Keratinocyte (primary cell): ENCODE measurements around the gene CWC22. TPM values are rescaled to one million over a fixed set of nuclear protein-coding genes. Genes with fewer than 3 reads are reported as not detected.

Experiments
- DNase-seq: peaks from one replicate; pipeline ENCODE4 v3.0.0-alpha.2; 2011; ENCODE audit warnings: low read depth, missing footprints, low spot score
- FAIRE-seq: peaks from 2 replicates; lab custom pipeline; 2011; peaks lifted over from hg19 to GRCh38; lab: Jason Lieb, UNC
- H2AFZ ChIP-seq: 2 replicates; pipeline ENCODE4 v1.6.0; 2012; ENCODE audit warnings: low read length, control low read depth, inconsistent platforms; ENCODE audit not compliant: control insufficient read depth
- H3K27ac ChIP-seq: 2 replicates; pipeline ENCODE4 v1.5.1; 2011; ENCODE audit warnings: low read length; ENCODE audit not compliant: control insufficient read depth, insufficient read depth
- H3K27me3 ChIP-seq: 3 replicates; pipeline ENCODE4 v1.6.0; 2011; ENCODE audit warnings: low read length; ENCODE audit not compliant: control insufficient read depth, insufficient read depth; ENCODE audit errors: extremely low read depth
- H3K36me3 ChIP-seq, 2 experiments: 2 replicates in 1 of 2; 3 replicates in 1 of 2; pipeline ENCODE4 v1.5.1; 2011; ENCODE audit warnings: low read length in 2 of 2, mild to moderate bottlenecking in 1 of 2; ENCODE audit not compliant: control insufficient read depth in 2 of 2, insufficient read depth in 2 of 2; ENCODE audit errors: extremely low read depth in 1 of 2
- H3K4me1 ChIP-seq: 3 replicates; pipeline ENCODE4 v1.5.1; 2011; ENCODE audit warnings: low read length; ENCODE audit not compliant: control insufficient read depth, insufficient read depth; ENCODE audit errors: extremely low read depth
- H3K4me2 ChIP-seq: 3 replicates; pipeline ENCODE4 v1.6.0; 2011; ENCODE audit warnings: low read depth, low read length; ENCODE audit not compliant: control insufficient read depth, insufficient read depth; ENCODE audit errors: extremely low read depth
- H3K4me3 ChIP-seq, 3 experiments: fragments of 200-600 bp in 1 of 3; sonication (generic) in 1 of 3; 2 replicates in 2 of 3; 3 replicates in 1 of 3; pipeline ENCODE4 v1.5.1; 2011 to 2016; ENCODE audit warnings: low read length in 3 of 3, mild to moderate bottlenecking in 3 of 3, control low read depth in 2 of 3, inconsistent platforms in 1 of 3, low read depth in 1 of 3, mixed read lengths in 1 of 3, mixed run types in 1 of 3, moderate library complexity in 1 of 3; ENCODE audit not compliant: control insufficient read depth in 2 of 3, insufficient read depth in 2 of 3; ENCODE audit errors: extremely low read depth in 1 of 3
- H3K79me2 ChIP-seq: 2 replicates; pipeline ENCODE4 v1.6.0; 2012; ENCODE audit warnings: low read length; ENCODE audit not compliant: control insufficient read depth, insufficient read depth
- H3K9ac ChIP-seq: 3 replicates; pipeline ENCODE4 v1.6.0; 2011; ENCODE audit warnings: low read length; ENCODE audit not compliant: control insufficient read depth, insufficient read depth; ENCODE audit errors: extremely low read depth
- H3K9me1 ChIP-seq: 3 replicates; pipeline ENCODE4 v1.6.0; 2011; ENCODE audit warnings: low read length; ENCODE audit not compliant: control insufficient read depth, insufficient read depth; ENCODE audit errors: extremely low read depth
- H3K9me3 ChIP-seq: 2 replicates; pipeline ENCODE4 v1.5.1; 2012; ENCODE audit warnings: low read depth, low read length; ENCODE audit not compliant: control insufficient read depth
- H4K20me1 ChIP-seq: 3 replicates; pipeline ENCODE4 v1.6.0; 2011; ENCODE audit warnings: low read length; ENCODE audit not compliant: control insufficient read depth, insufficient read depth; ENCODE audit errors: extremely low read depth
- EZH2 ChIP-seq: IDR thresholded peaks from one replicate; pipeline ENCODE4 v1.6.1; 2012; ENCODE audit warnings: inconsistent platforms, mild to moderate bottlenecking, low read length, moderate library complexity
- dilution Hi-C: fragments of 300-500 bp; cut with MboI; formaldehyde crosslinking; loops from one replicate; pipeline ENCODE4 v1.7.0; 2020; ENCODE audit warnings: low sequenced_read_pairs; ENCODE audit not compliant: extremely low pct_ligation_motif_present
- polyA plus RNA-seq, 5 experiments: library from polyadenylated mRNA; depleted of rRNA in 3 of 5; stranded (reverse) in 3 of 5; stranded (forward) in 1 of 5; unstranded in 1 of 5; fragments of >200 nt; gene quantifications; 1 replicate in 1 of 5; 2 replicates in 3 of 5; 3 replicates in 1 of 5; pipeline versions ENCODE4 v1.2.1 to v1.2.3, GENCODE V29; 2011 to 2012; ENCODE audit warnings: missing spikeins in 2 of 5, low read depth in 1 of 5, low replicate concordance in 1 of 5
- TF ChIP-seq, protein P1 (sequence below), 3 experiments: IDR thresholded peaks in 1 of 3; conservative IDR thresholded peaks in 1 of 3; optimal IDR thresholded peaks in 1 of 3; 2 replicates in 2 of 3; 3 replicates in 1 of 3; pipeline versions ENCODE3 to v1.5.1; 2011; ENCODE audit warnings: low read length in 3 of 3, mild to moderate bottlenecking in 3 of 3, moderate library complexity in 2 of 3, control low read depth in 1 of 3, inconsistent platforms in 1 of 3; ENCODE audit not compliant: insufficient read depth in 2 of 3; ENCODE audit errors: extremely low read depth in 1 of 3

CWC22 gene
- polyA plus RNA-seq, 1 donor (not counting 4 experiments of a cell fraction or from before 2014, with no cell fraction given) = 8.8 TPM

DNA sequence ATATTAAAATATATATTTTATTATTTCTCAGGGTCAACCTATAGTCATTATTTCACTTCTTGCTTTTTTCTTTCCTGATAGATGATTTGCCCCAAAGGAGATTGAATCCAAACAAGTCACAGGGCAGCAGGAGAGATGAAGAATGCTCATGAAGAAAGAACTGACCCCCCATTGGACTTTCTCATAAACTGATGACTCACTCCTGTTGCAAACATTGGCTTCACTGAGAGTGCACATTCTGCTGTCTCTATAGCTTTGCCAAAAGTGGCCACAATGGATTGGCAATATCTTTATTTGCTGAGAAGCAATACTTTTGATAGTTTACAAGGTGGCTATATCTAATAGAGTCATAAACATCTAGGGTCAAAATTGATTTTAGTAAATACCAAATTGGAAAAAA is 89.8 kb downstream of the CWC22 start:
- no peak overlapping the region for H3K27ac ChIP-seq
- H4K20me1 ChIP-seq = no peaks in the 10 kb centered on the region
- no peaks in the 10 kb centered on the region for H3K9me3 ChIP-seq
- no peak overlapping the region for H3K9ac ChIP-seq
- H3K4me3 ChIP-seq = no peak overlapping the region
- no peak overlapping the region for H3K4me2 ChIP-seq
- H3K36me3 ChIP-seq = no peaks in the 10 kb centered on the region
- FAIRE-seq (no peak), DNase-seq (no peak)
- H3K79me2 ChIP-seq = no peaks in the 10 kb centered on the region
- no peaks in the 10 kb centered on the region for H3K4me1 ChIP-seq
- TF ChIP-seq, protein P1, sequence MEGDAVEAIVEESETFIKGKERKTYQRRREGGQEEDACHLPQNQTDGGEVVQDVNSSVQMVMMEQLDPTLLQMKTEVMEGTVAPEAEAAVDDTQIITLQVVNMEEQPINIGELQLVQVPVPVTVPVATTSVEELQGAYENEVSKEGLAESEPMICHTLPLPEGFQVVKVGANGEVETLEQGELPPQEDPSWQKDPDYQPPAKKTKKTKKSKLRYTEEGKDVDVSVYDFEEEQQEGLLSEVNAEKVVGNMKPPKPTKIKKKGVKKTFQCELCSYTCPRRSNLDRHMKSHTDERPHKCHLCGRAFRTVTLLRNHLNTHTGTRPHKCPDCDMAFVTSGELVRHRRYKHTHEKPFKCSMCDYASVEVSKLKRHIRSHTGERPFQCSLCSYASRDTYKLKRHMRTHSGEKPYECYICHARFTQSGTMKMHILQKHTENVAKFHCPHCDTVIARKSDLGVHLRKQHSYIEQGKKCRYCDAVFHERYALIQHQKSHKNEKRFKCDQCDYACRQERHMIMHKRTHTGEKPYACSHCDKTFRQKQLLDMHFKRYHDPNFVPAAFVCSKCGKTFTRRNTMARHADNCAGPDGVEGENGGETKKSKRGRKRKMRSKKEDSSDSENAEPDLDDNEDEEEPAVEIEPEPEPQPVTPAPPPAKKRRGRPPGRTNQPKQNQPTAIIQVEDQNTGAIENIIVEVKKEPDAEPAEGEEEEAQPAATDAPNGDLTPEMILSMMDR (optimal IDR thresholded peaks at IDR 0.05 in 1 of 3, IDR thresholded peaks at IDR 0.05 in 1 of 3, conservative IDR thresholded peaks at IDR 0.05 in 1 of 3; ENCODE audit: extremely low read depth in 1 of 3, insufficient read depth in 2 of 3, low read length in 3 of 3) = no peak
- no peak for TF ChIP-seq EZH2
- no peaks in the 10 kb centered on the region for H3K9me1 ChIP-seq
- no peak overlapping the region for H2AFZ ChIP-seq
- dilution Hi-C loops = no loop called here
- no peaks in the 10 kb centered on the region for H3K27me3 ChIP-seq

DNA sequence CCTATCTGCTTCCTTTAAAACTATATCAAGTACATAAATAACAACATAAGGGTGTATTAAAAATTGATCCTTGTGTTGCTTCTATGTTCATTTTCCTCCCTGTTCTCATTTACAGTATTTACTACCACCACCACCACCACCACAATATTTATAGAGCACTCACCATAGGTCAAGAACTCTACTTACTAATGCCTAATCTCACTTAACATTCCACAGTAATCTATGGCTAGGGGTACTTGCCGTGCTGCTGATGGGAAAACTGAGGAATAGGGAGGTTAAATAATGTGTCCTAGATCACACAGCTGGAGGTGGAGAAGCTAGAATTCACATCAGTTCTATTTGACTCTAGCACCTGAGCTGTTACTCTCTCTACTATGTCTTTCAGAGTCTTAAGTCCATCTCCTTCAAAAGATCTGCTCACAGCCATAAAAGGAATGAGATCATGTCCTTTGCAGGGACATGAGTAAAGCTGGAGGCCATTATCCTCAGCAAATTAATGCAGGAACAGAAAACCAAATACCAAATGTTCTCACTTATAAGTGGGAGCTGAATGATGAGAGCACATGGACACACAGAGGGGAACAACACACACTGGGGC is 91.6 kb downstream of the CWC22 start:
- DNase-seq = no peak
- Histone ChIP-seq H3K4me1 (no peaks in the 10 kb centered on the region), H3K9ac (no peak overlapping the region), H3K36me3 (no peaks in the 10 kb centered on the region), H3K27me3 (no peaks in the 10 kb centered on the region), H3K27ac (no peak overlapping the region), H3K79me2 (no peaks in the 10 kb centered on the region), H2AFZ (no peak overlapping the region), H3K4me3 (no peak overlapping the region), H3K4me2 (no peak overlapping the region), H4K20me1 (no peaks in the 10 kb centered on the region), H3K9me3 (no peaks in the 10 kb centered on the region), H3K9me1 (no peaks in the 10 kb centered on the region)
- dilution Hi-C loops = no loop called here
- no peak for TF ChIP-seq EZH2
- TF ChIP-seq, protein P1 (optimal IDR thresholded peaks at IDR 0.05 in 1 of 3, IDR thresholded peaks at IDR 0.05 in 1 of 3, conservative IDR thresholded peaks at IDR 0.05 in 1 of 3; ENCODE audit: extremely low read depth in 1 of 3, insufficient read depth in 2 of 3, low read length in 3 of 3) = no peak
- no peak for FAIRE-seq
